Common myeloid progenitor, CD34-positive (primary cell): ENCODE results near the gene BNC2.

Experiments used
- CTCF ChIA-PET: fragments of 350-600 bp; sonication (Branson Sonifier 250); formaldehyde crosslinking; loops from one replicate; lab custom pipeline; 2021; ENCODE audit warnings: antibody characterized with exemption; lab: Charles Lee
- POLR2A ChIA-PET: fragments of 350-600 bp; sonication (Branson Sonifier 250); formaldehyde crosslinking; loops from one replicate; lab custom pipeline; 2021; ENCODE audit warnings: antibody characterized with exemption; lab: Charles Lee
- DNase-seq, 3 donors: peaks; one replicate each; pipeline versions ENCODE4 v3.0.0 to v3.0.0-alpha.2; 2013
- H3K27ac ChIP-seq, 2 experiments: 1 replicate in 1 of 2; 2 replicates in 1 of 2; pipeline ENCODE4 v1.7.0; 2013; ENCODE audit warnings: inconsistent platforms in 2 of 2, low read length in 2 of 2, mild to moderate bottlenecking in 2 of 2, low read depth in 1 of 2, moderate library complexity in 1 of 2; ENCODE audit not compliant: severe bottlenecking in 2 of 2, insufficient read depth in 1 of 2, poor library complexity in 1 of 2
- H3K27me3 ChIP-seq, 5 experiments: replicated peaks in 2 of 5; 1 replicate in 3 of 5; 2 replicates in 2 of 5; pipeline versions ENCODE4 v1.6.1 to v1.7.0; 2013; ENCODE audit warnings: low read length in 4 of 5, mild to moderate bottlenecking in 2 of 5, moderate library complexity in 2 of 5, inconsistent platforms in 1 of 5; ENCODE audit not compliant: insufficient read depth in 5 of 5, control insufficient read depth in 4 of 5
- H3K36me3 ChIP-seq, 4 experiments: 1 replicate in 2 of 4; 2 replicates in 2 of 4; pipeline versions ENCODE4 v1.6.1 to v1.7.0; 2013; ENCODE audit warnings: low read length in 3 of 4, control low read depth in 1 of 4, mild to moderate bottlenecking in 1 of 4; ENCODE audit not compliant: control insufficient read depth in 4 of 4, insufficient read depth in 4 of 4
- H3K4me1 ChIP-seq, 4 experiments: 1 replicate in 3 of 4; 2 replicates in 1 of 4; pipeline versions ENCODE4 v1.6.1 to v1.7.1; 2013; ENCODE audit warnings: low read length in 3 of 4, mild to moderate bottlenecking in 3 of 4, control low read depth in 1 of 4, inconsistent platforms in 1 of 4, moderate library complexity in 1 of 4; ENCODE audit not compliant: control insufficient read depth in 4 of 4, insufficient read depth in 4 of 4; ENCODE audit errors: control extremely low read depth in 1 of 4
- H3K4me3 ChIP-seq, 7 experiments: 1 replicate in 4 of 7; 2 replicates in 3 of 7; pipeline versions ENCODE4 v1.5.1 to v1.7.0; 2013; ENCODE audit warnings: mild to moderate bottlenecking in 7 of 7, low read length in 6 of 7, moderate library complexity in 6 of 7, inconsistent platforms in 2 of 7, low read depth in 2 of 7, control low read depth in 1 of 7; ENCODE audit not compliant: insufficient read depth in 4 of 7, control insufficient read depth in 1 of 7; ENCODE audit errors: extremely low read depth in 1 of 7
- H3K9me3 ChIP-seq, 5 experiments: 1 replicate in 4 of 5; 2 replicates in 1 of 5; pipeline versions ENCODE4 v1.6.1 to v1.7.1; 2013; ENCODE audit warnings: low read length in 4 of 5, mild to moderate bottlenecking in 2 of 5, inconsistent platforms in 1 of 5, low read depth in 1 of 5, moderate library complexity in 1 of 5; ENCODE audit not compliant: control insufficient read depth in 4 of 5, insufficient read depth in 2 of 5; ENCODE audit errors: control extremely low read depth in 1 of 5
- WGBS: methylation state at CpG from one replicate; pipeline ENCODE4 v1.1.5; 2013; ENCODE audit not compliant: insufficient coverage; 5-methylcytosine and 5-hydroxymethylcytosine counted together

Gene BNC2

DNA sequence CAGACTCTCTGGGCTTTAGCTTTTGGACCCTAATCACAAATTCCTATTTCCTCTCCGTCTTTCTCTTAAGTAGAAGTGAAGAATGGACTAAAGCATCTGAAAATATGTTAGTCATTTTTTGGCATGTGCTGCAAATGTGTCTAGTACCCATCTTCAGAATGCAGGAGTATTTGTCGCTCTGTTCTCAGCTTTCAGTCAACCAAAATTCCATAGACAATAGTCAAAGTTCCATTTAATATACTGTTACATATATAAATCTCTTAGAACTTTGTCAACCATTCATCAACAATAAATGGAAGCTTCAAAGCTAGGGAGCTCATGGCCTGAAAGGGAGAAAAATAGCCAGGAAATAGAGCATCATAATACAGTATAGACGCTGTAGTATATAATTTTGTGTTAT lies 509.4 kb downstream of the BNC2 start:
- H3K36me3 ChIP-seq = no peaks in the 10 kb centered on the region
- no peak overlapping the region for H3K4me3 ChIP-seq
- peaks cover 0 to 2% (median 0%) of the 10 kb centered on the region in 5 experiments for H3K27me3 ChIP-seq
- H3K27ac ChIP-seq = no peak overlapping the region
- ChIA-PET POLR2A (no interaction called here), CTCF (interaction anchor here (0.9 kb wide), 1 partner anchor 31 kb away, joined by 4 read pairs; no protein-coding TSS in a partner anchor)
- whole genome bisulfite sequencing = no CpG with 5 or more reads among the region's 3 CpGs
- H3K9me3 ChIP-seq = peaks cover 0 to 4% (median 0%) of the 10 kb centered on the region in 5 experiments
- no peaks in the 10 kb centered on the region for H3K4me1 ChIP-seq
- DNase-seq = no peak

DNA sequence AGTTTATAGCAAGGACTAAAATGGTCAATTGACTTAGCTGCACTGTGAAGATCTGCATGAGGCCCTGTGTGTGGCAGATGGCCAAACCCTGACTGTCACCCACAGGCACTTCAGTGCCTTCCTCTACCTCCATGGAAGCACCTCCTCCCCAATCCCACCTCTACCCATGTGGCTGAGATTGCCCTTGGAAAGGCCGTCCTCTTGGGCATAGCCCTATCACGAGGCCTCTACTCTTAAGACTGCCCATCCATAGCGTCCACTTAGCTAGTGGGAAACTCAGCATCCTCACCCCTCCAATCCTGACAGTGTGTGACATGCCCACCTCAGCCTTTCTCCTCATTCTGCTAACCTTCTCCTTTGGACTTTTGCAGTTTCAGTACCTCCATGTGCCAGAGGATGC lies 510.2 kb downstream of the BNC2 start:
- Histone ChIP-seq H3K4me1 (no peaks in the 10 kb centered on the region), H3K9me3 (peaks cover 0 to 4% (median 0%) of the 10 kb centered on the region in 5 experiments), H3K36me3 (no peaks in the 10 kb centered on the region), H3K27me3 (peaks cover 0 to 2% (median 0%) of the 10 kb centered on the region in 5 experiments), H3K27ac (no peak overlapping the region), H3K4me3 (no peak overlapping the region)
- ChIA-PET CTCF (interaction anchor here (0.9 kb wide), 1 partner anchor 30 kb away, joined by 4 read pairs; no protein-coding TSS in a partner anchor), POLR2A (no interaction called here)
- DNase-seq = no peak
- 100% methylated on average over 3 of the region's 3 CpGs for WGBS
